DND-41 (cell line): ENCODE data around the gene STAP2.

Experiments
- CTCF ChIP-seq: IDR thresholded peaks from 2 replicates; pipeline ENCODE4 v1.5.1; 2012; ENCODE audit warnings: borderline replicate concordance, low read length, moderate library complexity, mild to moderate bottlenecking; ENCODE audit not compliant: poor library complexity, severe bottlenecking; ENCODE audit errors: extremely low read depth
- EZH2 ChIP-seq: IDR thresholded peaks from 3 replicates; pipeline ENCODE4 v1.6.1; 2012; ENCODE audit warnings: borderline replicate concordance, low read depth, mild to moderate bottlenecking, moderate library complexity, low read length, inconsistent platforms; ENCODE audit not compliant: severe bottlenecking

GRCh38 chr19:4318460-4318859 lies 20.2 kb downstream of the STAP2 start:
- TF ChIP-seq CTCF = no peak
- TF ChIP-seq EZH2 = no peak
